Activated CD8-positive, alpha-beta memory T cell treated with anti-CD3 and anti-CD28 coated beads for 48 hours (primary cell): ENCODE data around the gene CLIC4.
"Not testable (repeated sequence)": the region's sequence is repeated elsewhere in the genome, so short reads cannot be mapped to it uniquely, and the experiment has no call there.

Source experiments
- DNase-seq, 3 experiments: peaks; one replicate each; pipeline ENCODE4 v3.0.0-alpha.2; 2020; ENCODE audit warnings: low read depth in 2 of 3, low spot score in 2 of 3

CLIC4 gene

DNA sequence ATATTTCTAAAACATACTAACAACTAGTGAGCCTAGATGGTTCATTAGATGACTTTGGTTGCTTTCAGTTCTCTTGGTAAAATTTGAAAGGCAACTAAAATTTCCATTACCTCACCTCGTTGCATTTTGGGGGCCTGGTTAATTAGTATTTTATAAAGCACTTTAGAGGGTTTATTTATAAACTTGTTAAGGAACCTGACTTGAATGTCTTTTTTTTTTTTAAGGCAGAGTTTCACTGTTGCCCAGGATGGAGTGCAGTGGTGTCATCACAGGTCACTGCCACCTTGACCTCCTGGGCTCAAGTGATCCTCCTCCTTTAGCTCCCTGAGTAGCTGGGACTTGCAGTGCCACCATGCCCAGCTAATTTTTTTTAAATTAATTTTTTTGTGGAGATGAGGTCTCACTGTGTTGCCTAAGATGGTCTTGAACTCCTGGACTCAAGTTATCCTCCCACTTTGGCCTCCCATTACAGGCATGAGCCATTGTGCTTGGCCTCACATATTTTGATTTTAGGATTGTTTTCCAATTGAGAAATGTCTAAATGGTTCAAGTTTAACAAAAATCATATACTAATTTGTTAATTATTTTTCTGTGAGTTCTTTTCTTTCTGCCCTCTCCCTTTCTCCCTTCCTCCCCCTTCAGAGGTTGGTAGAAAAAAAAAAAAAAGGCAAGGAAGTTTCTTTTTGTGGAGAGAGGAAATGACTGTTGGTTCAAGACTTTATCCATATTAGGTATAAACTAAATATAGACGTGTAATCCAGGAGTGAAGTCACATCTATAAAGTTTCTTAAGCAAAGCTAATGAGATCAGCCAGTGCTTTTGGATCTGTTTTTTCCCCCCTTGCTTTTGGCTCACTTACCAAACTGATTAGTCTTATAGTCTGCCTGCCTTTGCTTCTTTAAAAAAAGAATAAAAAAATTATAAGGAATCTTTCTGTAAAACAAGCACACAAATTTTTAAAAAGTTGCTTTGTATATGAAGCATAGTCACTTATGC is 24.7 kb downstream of the CLIC4 start:
- DNase-seq = no peak

DNA sequence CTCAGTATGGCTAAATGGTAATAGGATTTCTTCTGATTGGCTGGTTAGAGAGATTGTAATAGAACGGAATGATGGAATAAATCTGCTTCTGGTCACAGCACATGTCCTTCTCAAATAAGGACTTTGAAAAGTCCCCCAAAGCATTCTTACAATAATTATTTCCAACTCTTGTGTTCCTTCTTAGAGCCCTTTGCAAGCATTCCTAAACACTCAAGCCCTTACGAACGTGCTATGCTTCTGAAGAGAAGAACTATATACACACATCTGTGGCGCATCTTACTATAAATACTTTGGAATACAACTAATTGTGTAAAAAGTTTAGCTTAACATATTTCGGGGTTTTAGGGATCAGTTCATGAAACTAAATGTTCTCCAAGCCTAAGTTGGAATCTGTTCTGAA is 25.6 kb downstream of the CLIC4 start:
- no peak for DNase-seq

DNA sequence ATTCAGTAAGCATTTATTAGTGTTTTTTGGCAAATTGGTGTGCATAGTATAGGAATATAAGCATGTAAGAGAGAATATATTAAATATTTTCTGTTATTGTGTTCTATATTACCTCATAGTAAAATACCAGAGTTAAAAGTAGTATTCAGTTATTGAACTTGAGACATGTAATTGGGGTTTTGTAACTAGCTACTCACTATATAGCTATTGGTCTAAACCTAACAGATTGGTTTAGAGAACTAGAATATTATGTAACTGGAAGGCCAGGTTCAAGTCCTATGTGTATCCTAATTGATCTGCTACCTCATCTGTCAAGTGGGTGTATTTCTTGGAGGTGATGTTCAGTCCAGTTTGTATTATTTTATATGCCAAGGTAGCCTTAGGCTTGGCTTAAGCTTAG is 26.3 kb downstream of the CLIC4 start:
- no peak for DNase-seq

DNA sequence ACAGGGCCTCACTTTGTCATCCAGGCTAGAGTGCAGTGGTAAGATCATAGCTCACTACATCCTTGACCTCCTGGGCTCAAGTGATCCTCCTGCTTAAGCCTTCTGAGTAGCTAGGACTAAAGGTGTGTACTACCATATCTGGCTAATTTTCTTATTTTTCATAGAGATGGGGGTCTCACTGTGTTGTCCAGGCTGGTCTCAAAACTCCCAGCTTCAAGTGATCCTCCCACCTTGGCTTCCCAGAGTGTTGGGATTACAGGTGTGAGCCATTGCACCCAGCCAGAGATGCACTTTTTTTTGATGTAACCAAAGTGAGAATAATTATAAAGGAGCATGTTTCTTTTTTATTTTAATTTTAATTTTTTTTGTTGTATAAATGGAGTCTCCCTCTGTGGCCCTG is 28.4 kb downstream of the CLIC4 start:
- no peak for DNase-seq

DNA sequence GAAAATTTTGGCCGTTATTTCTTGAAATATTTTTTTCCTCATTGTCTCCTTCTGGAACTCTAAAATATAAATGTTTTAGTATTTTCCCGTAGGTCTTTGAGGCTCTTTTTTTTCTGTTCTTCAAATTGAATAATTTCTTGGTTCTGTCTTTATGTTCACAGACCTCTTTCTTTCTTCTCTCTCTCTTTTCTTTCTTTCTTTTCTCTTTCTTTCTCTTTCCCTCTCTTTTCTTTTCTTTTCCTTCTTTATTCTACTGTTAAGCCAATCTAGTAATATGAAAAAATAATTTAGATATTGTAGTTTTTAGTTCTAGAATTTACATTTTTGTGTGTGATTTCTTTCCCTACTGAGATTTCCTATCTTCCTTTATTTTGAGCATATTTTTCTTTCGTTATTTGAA is 30.1 kb downstream of the CLIC4 start:
- no peak for DNase-seq

DNA sequence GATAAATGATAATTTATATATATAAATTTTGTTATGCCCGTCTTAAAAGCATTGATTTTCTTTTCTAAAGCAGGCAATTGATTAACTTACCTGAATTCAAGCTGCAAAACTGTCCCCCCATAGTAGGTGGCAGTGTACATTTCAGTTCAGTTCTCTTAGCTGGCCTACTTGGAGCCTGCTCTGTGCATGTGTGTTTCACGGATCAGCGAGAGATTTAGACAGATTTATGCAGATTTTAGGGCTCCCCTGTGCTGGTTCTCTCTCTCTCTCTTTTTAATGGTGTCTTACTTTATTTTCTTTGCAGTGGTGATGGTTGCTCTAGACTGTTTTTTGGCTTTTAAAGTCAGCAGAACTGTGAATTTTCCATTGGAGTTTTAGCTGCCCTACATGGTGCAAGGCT is 30.7 kb downstream of the CLIC4 start:
- no peak for DNase-seq

DNA sequence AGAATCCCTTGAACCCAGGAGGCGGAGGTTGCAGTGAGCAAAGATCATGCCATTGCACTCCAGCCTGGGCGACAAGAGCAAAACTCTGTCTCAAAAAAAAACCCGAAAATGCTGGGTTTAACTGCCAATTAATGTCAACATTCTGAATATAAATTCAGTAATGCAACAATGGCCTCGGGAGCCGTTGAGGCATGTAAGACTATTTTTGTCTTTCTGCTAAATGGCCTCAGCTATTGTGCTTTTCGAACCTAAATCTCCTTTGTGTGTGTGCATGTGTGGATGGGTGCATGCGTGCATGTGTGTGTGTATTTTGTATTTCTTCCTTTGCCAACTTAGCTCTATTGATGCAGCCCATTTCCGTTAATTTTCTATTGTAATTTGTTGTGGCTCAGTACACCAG is 31.6 kb downstream of the CLIC4 start:
- no peak for DNase-seq

DNA sequence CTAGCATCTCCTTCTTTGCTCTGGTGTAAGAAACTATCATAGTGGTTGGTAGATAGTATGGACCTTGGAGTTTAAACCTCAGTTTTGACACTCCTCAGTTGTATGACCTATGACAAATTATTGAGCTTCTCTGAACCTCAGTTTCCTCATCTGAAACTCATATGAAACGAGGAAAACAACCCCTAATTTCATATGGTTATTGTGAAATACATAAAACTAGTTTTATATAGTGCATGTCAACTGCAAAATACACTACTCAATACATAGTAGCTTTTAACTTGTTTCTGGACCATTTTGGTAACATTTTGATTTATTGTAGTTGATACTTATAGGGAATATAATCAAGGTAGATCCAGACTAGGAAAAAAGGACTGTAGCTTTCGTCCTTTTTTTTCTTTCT is 32.9 kb downstream of the CLIC4 start:
- no peak for DNase-seq

DNA sequence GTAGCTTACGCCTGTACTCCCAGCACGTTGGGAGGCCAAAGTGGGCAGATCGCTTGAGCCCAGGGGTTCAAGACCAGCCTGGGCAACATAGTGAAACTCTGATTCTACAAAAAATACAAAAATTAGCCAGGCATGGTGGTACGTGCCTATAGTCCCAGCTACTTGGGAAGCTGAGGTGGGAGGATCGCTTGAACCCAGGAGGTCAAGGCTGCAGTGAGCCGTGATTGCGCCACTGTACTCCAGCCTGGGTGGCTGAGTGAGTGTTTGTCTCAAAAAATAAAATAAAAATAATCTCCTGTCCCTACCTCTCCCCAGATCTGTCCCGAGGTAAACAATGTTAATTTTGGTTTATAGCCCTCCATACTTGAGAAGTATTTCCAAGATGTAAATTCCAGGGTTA is 34.0 kb downstream of the CLIC4 start:
- DNase-seq = not testable (repeated sequence)

DNA sequence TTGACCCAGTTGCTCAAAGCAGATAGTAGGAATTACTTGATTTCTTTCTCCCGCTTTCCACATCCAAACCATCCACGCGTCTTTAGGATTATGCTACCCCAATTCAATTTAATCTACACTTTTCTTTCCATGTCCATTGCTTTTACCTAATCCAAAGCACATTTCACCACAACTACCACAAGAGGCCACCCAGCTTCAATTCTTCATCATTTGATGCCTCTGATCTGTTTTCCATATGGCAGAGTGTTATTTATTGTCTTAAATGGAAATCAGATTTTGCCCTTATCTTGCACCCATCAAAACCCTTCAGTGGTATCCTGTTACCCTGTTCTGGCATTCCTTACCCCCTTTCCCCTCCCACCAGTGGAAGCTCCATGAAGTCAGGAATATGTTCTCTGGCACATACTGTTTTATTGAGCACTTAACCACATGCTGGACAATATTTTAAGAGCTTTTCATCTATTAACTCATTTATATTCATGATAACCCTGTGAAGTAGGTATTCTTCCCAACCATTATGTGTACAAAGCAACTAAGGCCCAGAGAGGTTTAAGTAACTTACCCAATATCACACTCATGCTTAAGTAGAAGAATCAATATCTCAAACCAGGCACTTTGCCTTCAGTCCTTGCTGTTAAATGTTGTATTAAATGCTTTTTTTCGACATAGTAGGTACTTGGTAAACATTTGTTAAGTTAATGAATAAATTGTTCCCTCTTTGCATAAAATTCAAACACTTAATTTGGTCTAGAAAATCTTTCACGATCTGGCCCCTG is 34.6 kb downstream of the CLIC4 start:
- DNase-seq = no peak

DNA sequence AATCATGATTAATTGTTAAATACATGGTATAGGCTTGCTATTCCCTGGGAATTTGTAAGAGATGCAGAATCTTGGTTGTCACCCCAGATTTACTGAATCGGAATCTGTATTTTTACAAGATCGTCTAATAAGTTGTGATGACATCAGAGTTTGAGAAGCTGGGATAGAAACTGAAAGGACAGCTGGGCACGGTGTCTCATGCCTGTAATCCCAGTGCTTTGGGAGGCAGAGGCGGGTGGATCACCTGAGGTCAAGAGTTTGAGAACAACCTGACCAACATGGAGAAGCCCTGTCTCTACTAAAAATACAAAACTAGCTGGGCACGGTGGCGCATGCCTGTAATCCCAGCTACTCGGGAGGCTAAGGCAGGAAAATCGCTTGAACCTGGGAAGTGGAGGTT is 35.4 kb downstream of the CLIC4 start:
- not testable (repeated sequence) for DNase-seq

DNA sequence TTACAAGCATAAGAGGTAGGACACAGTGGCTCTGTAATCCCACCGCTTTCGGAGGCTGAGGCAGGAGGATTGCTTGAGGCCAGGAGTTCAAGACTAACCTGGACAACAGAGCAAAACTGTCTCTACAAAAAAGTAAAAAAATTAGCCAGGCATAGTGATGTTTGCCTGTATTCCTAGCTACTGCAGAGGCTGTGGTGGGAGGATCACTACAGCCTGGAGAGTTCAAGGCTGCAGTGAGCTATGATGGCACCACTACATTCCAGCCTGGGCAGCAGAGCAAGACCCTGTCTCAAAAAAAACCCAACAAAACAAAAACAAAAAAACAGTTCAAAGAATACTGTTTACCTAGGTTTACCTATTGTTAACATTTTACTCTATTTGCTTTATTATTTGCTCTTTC is 37.4 kb downstream of the CLIC4 start:
- no peak for DNase-seq

DNA sequence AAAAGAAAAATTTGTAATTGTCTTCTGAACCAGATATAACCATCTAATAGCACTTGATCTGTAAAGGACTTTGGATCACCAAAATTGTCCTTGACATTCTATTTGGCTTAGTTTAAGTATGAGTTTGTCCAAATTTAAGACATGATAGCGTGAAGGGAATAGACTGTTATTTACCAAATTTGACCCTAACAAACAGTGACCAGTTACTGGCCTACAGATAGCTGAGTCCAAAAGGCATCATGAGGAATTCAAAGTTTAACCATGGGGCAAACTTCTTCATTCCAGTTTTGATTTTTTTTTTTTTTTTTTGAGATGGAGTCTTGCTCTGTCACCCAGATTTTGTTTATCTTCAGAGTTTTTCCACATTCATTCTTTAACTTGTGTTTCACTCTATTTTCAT is 38.5 kb downstream of the CLIC4 start:
- DNase-seq = no peak

DNA sequence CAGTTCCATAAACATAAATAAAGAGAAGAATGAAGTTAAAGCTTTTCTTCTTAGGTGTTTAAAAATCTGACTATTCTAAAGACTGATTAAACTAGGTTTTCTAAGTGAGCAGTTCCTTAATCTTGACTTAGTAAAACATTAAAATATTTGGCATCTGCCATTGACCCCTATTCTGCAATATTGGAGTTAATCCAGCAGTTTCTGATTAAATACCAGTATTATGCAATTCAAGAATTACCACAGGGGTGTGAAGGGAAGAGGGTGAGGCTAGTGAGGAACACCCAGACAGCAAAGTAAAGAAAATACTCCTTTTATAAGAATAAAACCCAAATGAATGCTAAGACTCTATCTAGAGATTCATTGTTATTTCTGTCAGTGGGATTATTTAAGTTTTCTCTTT is 40.9 kb downstream of the CLIC4 start:
- no peak for DNase-seq

DNA sequence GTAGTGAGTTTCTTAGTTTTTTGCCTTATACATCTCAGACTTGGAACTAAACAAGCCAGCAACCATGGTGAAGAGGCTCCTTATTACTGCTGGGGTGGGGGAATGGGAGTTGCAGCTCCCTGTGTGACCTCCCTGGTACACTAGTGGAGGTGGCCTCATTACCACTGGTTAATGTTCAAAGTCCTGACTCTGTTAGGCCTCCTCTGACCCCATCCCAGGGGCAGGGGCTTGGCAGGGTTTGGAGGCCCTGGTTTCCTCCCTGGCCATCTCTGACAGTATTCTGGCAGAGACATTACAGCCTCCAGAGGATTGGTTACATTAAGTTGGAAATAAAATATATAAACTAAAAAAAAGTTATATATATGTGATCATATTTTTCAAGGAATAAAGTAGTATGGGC is 45.2 kb downstream of the CLIC4 start:
- DNase-seq = no peak

DNA sequence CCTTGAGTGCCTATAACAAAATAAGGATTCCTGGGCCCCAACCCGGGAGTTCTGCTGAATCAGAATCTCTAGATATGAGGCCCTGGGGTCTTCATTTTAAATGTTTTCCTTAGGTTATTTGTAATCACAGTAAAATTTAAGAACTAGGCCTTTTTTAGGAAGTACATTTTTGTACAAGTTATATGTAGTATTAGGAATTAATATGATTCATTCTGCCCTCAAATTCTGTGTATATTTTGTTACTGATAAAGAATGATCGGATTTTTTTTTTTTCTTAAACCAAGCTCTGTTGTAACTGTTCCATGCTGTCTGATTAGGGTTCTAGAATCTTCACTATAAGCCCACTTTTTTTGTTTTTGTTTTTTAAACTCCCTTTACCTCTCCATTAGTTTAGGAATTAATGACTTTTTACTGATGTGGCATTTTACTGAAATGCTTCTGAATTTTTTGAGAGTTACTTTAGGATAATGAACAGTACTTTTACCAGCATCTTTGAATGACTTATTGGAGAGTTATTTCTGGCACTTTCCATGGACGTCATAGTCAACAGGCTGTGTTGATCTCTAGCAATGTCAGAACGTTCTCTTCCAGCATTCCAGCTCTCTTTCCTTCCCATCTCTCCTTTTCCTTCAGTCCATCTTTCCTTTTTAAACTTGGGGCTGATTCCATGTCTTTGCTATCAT is 48.3 kb downstream of the CLIC4 start:
- no peak for DNase-seq

DNA sequence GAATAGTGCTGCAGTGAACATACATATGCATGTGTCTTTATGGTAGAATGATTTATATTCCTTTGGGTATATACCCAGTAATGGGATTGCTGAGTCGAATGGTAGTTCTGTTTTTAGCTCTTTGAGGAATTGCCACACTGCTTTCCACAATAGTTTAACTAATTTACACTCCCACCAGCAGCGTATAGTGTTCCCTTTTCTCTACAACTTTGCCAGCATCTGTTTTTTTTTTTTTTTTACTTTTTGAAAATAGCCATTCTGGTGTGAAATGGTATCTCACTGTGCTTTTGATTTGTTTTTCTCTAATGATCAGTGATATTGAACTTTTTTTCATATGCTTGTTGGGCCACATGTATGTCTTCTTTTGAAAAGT is 48.9 kb downstream of the CLIC4 start:
- not testable (repeated sequence) for DNase-seq

DNA sequence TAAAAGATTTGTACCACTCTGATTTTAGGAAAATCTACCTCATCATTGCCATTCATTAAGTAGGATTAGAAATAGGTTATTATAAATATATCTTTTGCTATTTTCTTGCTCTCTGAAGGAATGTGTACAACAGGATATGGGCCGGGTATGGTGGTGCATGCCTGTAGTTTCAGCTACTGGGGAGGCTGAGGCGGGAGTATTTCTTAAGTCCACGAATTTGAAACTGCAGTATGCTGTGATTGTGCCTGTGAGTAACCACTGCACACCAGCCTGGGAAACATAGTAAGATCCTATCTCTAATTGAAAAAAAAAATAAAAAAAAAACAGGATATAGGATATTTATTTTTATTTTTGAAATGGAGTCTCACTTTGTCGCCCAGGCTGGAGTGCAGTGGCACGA is 50.0 kb downstream of the CLIC4 start:
- no peak for DNase-seq

DNA sequence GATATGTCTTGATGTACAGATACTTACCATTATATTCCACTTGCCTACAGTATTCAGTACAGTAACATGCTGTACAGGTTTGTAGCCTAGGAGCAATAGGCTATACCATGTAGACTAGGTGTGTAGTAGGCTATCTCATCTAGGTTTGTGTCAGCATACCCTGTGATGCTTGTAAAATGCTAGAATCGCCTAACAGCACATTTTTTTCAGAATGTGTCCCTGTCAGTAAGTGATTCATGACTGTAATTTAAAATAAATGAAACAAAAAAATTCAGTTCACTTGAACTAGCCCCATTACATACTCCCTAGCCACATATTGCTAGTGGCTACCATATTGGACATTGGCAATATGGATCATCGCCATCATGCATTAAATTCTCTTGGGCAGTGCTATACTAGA is 51.3 kb downstream of the CLIC4 start:
- no peak for DNase-seq

DNA sequence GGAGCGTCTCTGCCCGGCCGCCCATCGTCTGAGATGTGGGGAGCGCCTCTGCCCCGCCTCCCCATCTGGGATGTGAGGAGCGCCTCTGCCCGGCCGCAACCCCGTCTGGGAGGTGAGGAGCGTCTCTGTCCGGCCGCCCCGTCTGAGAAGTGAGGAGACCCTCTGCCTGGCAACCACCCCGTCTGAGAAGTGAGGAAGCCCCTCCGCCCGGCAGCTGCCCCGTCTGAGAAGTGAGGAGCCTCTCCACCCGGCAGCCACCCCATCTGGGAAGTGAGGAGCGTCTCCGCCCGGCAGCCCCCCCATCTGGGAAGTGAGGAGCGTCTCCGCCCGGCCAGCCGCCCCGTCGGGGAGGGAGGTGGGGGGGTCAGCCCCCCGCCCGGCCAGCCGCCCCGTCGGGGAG is 54.0 kb downstream of the CLIC4 start:
- DNase-seq = not testable (repeated sequence)

DNA sequence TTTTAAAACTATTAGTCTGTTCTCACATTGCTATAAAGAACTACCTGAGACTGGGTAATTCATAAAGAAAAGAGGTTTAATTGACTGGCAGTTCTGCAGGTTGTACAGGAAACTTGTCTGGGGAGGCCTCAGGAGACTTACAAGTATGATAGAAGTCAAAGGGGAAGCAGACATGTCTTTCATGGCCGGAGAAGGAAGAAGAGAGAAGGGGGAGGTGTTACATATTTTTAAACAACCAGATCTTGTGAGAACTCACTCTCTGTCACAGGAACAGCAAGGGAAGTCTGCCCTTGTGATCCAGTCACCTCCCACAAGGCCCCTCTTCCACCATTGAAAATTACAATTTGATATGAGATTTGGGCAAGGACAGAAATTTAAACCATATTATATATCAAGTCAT is 55.9 kb downstream of the CLIC4 start:
- DNase-seq = no peak

DNA sequence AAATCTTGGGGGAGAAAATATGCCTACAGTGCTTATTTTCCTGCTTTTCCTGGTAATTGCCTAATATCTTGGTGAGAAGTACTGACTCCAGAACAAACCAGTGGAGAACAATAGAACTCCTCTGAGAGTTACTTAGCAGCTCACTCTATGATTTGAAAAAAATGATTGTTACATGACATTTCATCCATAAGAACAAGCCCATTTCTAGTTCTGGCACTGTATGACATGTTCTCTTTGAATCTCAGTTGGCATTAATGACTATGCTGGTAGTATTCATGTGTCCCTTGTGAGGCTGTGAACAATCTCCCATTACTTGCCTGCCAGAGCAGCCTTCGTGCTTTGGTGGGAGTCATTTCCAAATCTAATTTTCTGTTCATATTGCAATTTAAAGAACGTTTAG is 58.0 kb downstream of the CLIC4 start:
- no peak for DNase-seq
